ENCODE measurements around the gene EPHA10. TPM values are rescaled to one million over a fixed set of nuclear protein-coding genes. Genes with fewer than 3 reads are reported as not detected.
"Not testable (repeated sequence)": the region's sequence is repeated elsewhere in the genome, so short reads cannot be mapped to it uniquely, and the experiment has no call there.

EPHA10 gene
- total RNA-seq, 1 donor from 2014 or later, result 0.68 TPM

GRCh38 chr1:37708471-37708870 lies 56.4 kb downstream of the EPHA10 start:
- ATAC-seq, result no peak

- ATAC-seq, result no peak
These were observed 59.5 kb downstream of the EPHA10 start for GRCh38 chr1:37705399-37705798.

GRCh38 chr1:37704966-37705365 lies 60.0 kb downstream of the EPHA10 start:
- ATAC-seq, result no peak

- no peak for ATAC-seq
These were observed 61.9 kb downstream of the EPHA10 start for GRCh38 chr1:37703061-37703460.

GRCh38 chr1:37701051-37701450 lies 63.9 kb downstream of the EPHA10 start:
- ATAC-seq, result no peak

GRCh38 chr1:37699147-37699546 lies 65.8 kb downstream of the EPHA10 start:
- ATAC-seq, result no peak

- no peak for ATAC-seq
These were observed 67.2 kb downstream of the EPHA10 start for GRCh38 chr1:37697737-37698136.

- no peak for ATAC-seq
These were observed 67.8 kb downstream of the EPHA10 start for GRCh38 chr1:37697090-37697489.

GRCh38 chr1:37692834-37693175 lies 72.1 kb downstream of the EPHA10 start:
- no peak for ATAC-seq

GRCh38 chr1:37692078-37692833 lies 72.7 kb downstream of the EPHA10 start, which contains the start of gene CDCA8:
CDCA8 (plus strand) TSS chr1:37692516; CDS start chr1:37692691, 175 bp downstream.
- ATAC-seq, result peak; percentile 93

- peak; percentile 29 for ATAC-seq
These were observed 73.3 kb downstream of the EPHA10 start for GRCh38 chr1:37691497-37692077.

- ATAC-seq, result no peak
These were observed 76.0 kb downstream of the EPHA10 start for GRCh38 chr1:37688926-37689325.

GRCh38 chr1:37687764-37688163 lies 77.2 kb downstream of the EPHA10 start:
- ATAC-seq, result not testable (repeated sequence)

GRCh38 chr1:37685722-37686121 lies 79.2 kb downstream of the EPHA10 start:
- ATAC-seq, result no peak

GRCh38 chr1:37684182-37684581 lies 80.7 kb downstream of the EPHA10 start:
- not testable (repeated sequence) for ATAC-seq

GRCh38 chr1:37682334-37682987 lies 82.5 kb downstream of the EPHA10 start:
- peak; percentile 79 for ATAC-seq

GRCh38 chr1:37680933-37681332 lies 84.0 kb downstream of the EPHA10 start:
- ATAC-seq, result no peak

GRCh38 chr1:37677808-37678207 lies 87.1 kb downstream of the EPHA10 start:
- ATAC-seq, result no peak

GRCh38 chr1:37677143-37677439 lies 87.8 kb downstream of the EPHA10 start:
- no peak for ATAC-seq

GRCh38 chr1:37676281-37677142 lies 88.4 kb downstream of the EPHA10 start:
- ATAC-seq, result no peak

GRCh38 chr1:37673920-37674319 lies 91.0 kb downstream of the EPHA10 start:
- peak; percentile 36 for ATAC-seq

GRCh38 chr1:37672136-37672870 lies 92.6 kb downstream of the EPHA10 start:
- ATAC-seq, result no peak

Measured in esophagus mucosa (tissue), 1 donor.